Tibial artery (tissue), 4 donors: ENCODE data around the gene NIBAN1.
"Not testable (repeated sequence)": the region's sequence is repeated elsewhere in the genome, so short reads cannot be mapped to it uniquely, and the experiment has no call there.

Experiments
- DNase-seq, 2 donors: peaks; one replicate each; pipeline ENCODE4 v3.0.0-alpha.2; 2019
- H3K27ac ChIP-seq, 2 donors: fragments of 200-600 bp; sonication (generic) in 1 of 2; 1 replicate in 1 of 2; 2 replicates in 1 of 2; pipeline ENCODE4 v1.5.1; 2018 to 2019; ENCODE audit warnings: mild to moderate bottlenecking in 1 of 2
- H3K27me3 ChIP-seq, 2 donors: fragments of 200-600 bp; sonication (generic) in 1 of 2; one replicate each; pipeline versions ENCODE4 v1.5.1 to v1.6.0; 2016 to 2019
- H3K36me3 ChIP-seq, 3 donors: fragments of 200-600 bp; sonication (generic) in 2 of 3; one replicate each; pipeline ENCODE4 v1.5.1; 2016 to 2019; ENCODE audit warnings: mild to moderate bottlenecking in 2 of 3
- H3K4me1 ChIP-seq, 4 donors: fragments of 200-600 bp; sonication (generic) in 2 of 4; 1 replicate in 3 of 4; 2 replicates in 1 of 4; pipeline ENCODE4 v1.5.1; 2016 to 2019
- H3K4me3 ChIP-seq, 2 donors: fragments of 200-600 bp; sonication (generic) in 1 of 2; 1 replicate in 1 of 2; 2 replicates in 1 of 2; pipeline ENCODE4 v1.5.1; 2018 to 2019; ENCODE audit warnings: mild to moderate bottlenecking in 2 of 2
- H3K9me3 ChIP-seq, 3 donors: fragments of 200-600 bp; sonication (generic) in 1 of 3; one replicate each; pipeline ENCODE4 v1.5.1; 2016 to 2019
- intact Hi-C: fragments of 100-400 bp; cut with DNase I; formaldehyde crosslinking; loops from one replicate; pipeline ENCODE4 v1.15.0; 2023; ENCODE audit warnings: low total_unique reads
- TF ChIP-seq, protein P1 (sequence below), 2 experiments: fragments of 200-600 bp in 1 of 2; fragments of 450-650 bp in 1 of 2; IDR thresholded peaks; one replicate each; pipeline ENCODE4 v1.5.1; 2017 to 2019; ENCODE audit warnings: antibody characterized with exemption in 2 of 2, mild to moderate bottlenecking in 1 of 2, moderate library complexity in 1 of 2

NIBAN1 gene

DNA sequence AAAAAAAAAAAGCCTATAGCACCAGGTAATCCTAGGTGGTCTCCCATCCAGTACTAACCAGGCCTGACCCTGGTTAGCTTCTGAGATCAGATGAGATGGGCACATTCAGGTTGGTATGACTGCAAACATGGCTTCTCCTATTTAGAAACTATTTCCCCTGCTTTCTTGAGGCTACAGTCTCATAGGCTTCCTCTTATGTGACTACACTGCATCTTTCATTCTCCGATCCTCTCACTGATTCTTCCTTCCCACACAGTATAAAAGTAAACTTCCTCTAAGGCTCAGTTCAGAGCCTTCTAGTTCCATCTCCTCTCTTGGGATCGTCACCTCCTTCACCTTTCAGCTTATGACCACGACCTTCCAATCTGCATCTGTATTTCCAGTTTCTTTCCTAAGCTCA, 40.6 kb upstream of the NIBAN1 start:
- no peaks in the 10 kb centered on the region for H3K36me3 ChIP-seq
- intact Hi-C loops, result no loop called here
- no peaks in the 10 kb centered on the region for H3K4me1 ChIP-seq
- H3K27me3 ChIP-seq, result peaks cover 0 to 3% of the 10 kb centered on the region in 2 donors
- H3K4me3 ChIP-seq, result no peak overlapping the region
- H3K27ac ChIP-seq, result no peak overlapping the region
- no peaks in the 10 kb centered on the region for H3K9me3 ChIP-seq
- DNase-seq, result no peak
- TF ChIP-seq, protein P1, sequence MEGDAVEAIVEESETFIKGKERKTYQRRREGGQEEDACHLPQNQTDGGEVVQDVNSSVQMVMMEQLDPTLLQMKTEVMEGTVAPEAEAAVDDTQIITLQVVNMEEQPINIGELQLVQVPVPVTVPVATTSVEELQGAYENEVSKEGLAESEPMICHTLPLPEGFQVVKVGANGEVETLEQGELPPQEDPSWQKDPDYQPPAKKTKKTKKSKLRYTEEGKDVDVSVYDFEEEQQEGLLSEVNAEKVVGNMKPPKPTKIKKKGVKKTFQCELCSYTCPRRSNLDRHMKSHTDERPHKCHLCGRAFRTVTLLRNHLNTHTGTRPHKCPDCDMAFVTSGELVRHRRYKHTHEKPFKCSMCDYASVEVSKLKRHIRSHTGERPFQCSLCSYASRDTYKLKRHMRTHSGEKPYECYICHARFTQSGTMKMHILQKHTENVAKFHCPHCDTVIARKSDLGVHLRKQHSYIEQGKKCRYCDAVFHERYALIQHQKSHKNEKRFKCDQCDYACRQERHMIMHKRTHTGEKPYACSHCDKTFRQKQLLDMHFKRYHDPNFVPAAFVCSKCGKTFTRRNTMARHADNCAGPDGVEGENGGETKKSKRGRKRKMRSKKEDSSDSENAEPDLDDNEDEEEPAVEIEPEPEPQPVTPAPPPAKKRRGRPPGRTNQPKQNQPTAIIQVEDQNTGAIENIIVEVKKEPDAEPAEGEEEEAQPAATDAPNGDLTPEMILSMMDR (IDR thresholded peaks at IDR 0.05), result no peak

DNA sequence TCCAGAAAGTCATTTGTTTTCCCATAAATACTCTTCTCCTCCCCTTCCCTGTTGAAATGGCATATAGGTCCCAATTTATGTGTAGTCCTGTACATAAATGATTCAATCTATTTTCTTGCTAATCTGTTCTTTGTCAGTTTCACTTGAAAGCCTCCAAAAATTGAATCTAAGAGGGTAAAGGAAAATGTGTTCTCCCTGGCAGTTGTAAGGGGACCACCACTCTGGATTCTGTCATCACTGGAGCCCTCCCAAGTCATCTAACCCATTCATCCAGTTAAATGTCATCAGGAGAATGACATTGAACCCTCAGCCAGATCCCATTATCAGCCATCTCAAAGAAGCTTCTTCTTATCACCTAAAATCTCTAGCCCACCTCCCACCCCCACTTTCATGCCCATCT, 36.1 kb upstream of the NIBAN1 start:
- Histone ChIP-seq H3K9me3 (no peaks in the 10 kb centered on the region), H3K27ac (no peak overlapping the region), H3K36me3 (no peaks in the 10 kb centered on the region), H3K4me3 (no peak overlapping the region), H3K4me1 (no peaks in the 10 kb centered on the region), H3K27me3 (peaks cover 0 to 3% of the 10 kb centered on the region in 2 donors)
- intact Hi-C loops, result no loop called here
- no peak for DNase-seq
- TF ChIP-seq, protein P1 (IDR thresholded peaks at IDR 0.05), result no peak

DNA sequence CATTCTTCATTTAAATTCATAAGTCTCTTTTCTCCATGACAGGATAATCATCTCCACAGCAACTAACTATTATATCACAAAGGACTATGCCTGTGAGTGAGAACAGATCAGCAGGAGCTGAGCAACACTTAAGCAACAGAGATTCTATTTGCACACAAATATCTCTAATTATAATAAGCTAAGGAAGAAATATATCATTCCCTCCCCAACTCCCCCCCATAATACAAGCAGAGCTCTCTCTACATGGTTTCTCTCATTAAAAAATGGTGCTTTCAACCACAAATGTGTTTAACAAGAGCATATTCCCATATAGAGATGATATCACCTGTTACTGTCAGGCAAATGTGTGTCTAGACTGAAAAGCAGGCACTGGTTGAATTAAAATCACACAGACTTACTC, 34.5 kb upstream of the NIBAN1 start:
- Histone ChIP-seq H3K36me3 (no peaks in the 10 kb centered on the region), H3K27ac (no peak overlapping the region), H3K27me3 (no peaks in the 10 kb centered on the region), H3K9me3 (no peaks in the 10 kb centered on the region), H3K4me1 (no peaks in the 10 kb centered on the region), H3K4me3 (no peak overlapping the region)
- intact Hi-C loops, result no loop called here
- DNase-seq, result no peak
- TF ChIP-seq, protein P1 (IDR thresholded peaks at IDR 0.05), result no peak

DNA sequence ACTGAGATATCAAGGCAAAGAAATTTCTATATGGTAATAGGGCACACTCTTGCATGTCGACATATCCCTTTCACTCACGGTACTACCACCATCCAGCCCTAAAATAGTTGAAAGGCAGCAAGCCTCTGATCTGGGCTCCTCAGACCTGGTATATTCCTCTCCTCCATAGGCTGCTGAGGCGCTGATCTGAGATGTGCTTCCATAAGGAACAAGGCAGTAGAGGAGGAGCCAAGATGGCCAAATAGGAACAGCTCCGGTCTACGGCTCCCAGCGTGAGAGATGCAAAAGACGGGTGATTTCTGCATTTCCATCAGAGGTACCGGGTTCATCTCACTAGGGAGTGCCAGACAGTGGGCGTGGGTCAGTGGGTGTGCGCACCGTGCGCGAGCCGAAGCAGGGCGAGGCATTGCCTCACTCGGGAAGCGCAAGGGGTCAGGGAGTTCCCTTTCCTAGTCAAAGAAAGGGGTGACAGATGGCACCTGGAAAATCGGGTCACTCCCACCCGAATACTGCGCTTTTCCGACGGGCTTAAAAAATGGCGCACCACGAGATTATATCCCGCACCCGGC, 27.1 kb upstream of the NIBAN1 start:
- intact Hi-C loops, H3K27me3 ChIP-seq, H3K9me3 ChIP-seq, H3K4me3 ChIP-seq, H3K4me1 ChIP-seq, H3K36me3 ChIP-seq, DNase-seq, H3K27ac ChIP-seq: not testable (repeated sequence)

DNA sequence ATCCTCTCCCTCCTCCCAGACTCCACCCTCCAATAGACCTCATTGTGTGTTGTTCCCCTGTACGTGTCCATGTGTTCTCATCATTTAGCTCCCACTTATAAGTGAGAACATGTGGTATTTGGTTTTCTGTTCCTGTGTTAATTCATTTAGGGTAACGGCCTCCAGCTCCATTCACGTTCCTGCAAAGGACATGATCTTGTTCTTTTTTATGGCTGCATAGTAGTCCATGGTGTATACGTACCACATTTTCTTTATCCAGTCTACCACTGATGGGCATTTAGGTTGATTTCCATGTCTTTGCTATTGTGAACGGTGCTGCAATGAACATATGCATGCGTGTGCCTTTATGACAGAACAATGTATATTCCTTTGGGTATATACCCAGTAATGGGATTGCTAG, 25.7 kb upstream of the NIBAN1 start:
- intact Hi-C loops, H3K9me3 ChIP-seq, H3K27me3 ChIP-seq, DNase-seq, H3K36me3 ChIP-seq, H3K27ac ChIP-seq, H3K4me3 ChIP-seq, H3K4me1 ChIP-seq: not testable (repeated sequence)

DNA sequence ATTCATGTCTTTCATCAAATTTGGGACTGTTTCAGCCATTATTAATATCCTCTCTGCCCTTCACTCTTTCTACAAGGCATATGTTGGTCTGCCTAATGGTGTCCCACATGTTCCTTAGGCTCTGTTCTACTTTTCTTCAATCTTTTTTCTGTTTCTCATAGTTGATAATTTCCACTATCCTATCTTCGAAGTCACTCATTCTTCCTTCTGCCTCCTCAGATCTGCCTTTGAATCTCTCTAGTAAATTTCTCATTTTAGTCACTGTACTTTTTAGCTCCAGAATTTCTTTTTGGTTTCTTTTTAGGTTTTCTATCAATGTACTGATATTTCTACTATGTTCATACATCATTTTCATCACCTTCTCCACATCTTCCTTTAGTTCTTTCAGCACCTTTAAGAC, 20.0 kb upstream of the NIBAN1 start:
- Histone ChIP-seq H3K4me1 (no peaks in the 10 kb centered on the region), H3K27me3 (no peaks in the 10 kb centered on the region), H3K9me3 (no peaks in the 10 kb centered on the region), H3K27ac (no peak overlapping the region), H3K4me3 (no peak overlapping the region), H3K36me3 (no peaks in the 10 kb centered on the region)
- no peak for DNase-seq
- TF ChIP-seq, protein P1 (IDR thresholded peaks at IDR 0.05), result no peak
- intact Hi-C loops, result no loop called here

DNA sequence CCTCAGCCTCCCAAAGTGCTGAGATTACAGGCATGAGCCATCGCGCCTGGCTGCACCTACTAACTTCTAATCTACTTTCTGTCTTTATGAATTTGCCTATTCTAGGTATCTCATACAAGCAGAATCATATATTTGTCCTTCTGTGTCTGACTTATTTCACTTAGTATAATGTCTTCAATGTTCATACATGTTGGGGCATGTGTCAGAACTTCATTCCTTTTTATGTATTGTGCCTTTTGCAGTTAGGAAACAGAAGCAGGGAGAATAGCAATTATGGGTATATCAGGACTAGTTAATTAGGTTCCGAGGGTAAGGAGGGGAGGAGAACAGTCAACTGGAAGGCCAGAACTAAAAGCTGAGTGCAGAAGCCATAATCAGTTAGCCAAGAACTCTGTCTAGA, 18.0 kb upstream of the NIBAN1 start:
- no peak overlapping the region for H3K4me3 ChIP-seq
- TF ChIP-seq, protein P1 (IDR thresholded peaks at IDR 0.05), result no peak
- intact Hi-C loops, result no loop called here
- H3K27ac ChIP-seq, result no peak overlapping the region
- no peaks in the 10 kb centered on the region for H3K4me1 ChIP-seq
- H3K9me3 ChIP-seq, result no peaks in the 10 kb centered on the region
- H3K27me3 ChIP-seq, result no peaks in the 10 kb centered on the region
- no peaks in the 10 kb centered on the region for H3K36me3 ChIP-seq
- no peak for DNase-seq
